HG03521 (cell line): ENCODE results near the gene ZNF740.

Experiments used
- ATAC-seq: cut with Tn5 transposase; IDR thresholded peaks from one replicate; pipeline ENCODE4 v1.9.1; 2021; ENCODE audit warnings: mild to moderate bottlenecking, moderate library complexity; ENCODE audit not compliant: unreplicated experiment

Gene ZNF740

DNA sequence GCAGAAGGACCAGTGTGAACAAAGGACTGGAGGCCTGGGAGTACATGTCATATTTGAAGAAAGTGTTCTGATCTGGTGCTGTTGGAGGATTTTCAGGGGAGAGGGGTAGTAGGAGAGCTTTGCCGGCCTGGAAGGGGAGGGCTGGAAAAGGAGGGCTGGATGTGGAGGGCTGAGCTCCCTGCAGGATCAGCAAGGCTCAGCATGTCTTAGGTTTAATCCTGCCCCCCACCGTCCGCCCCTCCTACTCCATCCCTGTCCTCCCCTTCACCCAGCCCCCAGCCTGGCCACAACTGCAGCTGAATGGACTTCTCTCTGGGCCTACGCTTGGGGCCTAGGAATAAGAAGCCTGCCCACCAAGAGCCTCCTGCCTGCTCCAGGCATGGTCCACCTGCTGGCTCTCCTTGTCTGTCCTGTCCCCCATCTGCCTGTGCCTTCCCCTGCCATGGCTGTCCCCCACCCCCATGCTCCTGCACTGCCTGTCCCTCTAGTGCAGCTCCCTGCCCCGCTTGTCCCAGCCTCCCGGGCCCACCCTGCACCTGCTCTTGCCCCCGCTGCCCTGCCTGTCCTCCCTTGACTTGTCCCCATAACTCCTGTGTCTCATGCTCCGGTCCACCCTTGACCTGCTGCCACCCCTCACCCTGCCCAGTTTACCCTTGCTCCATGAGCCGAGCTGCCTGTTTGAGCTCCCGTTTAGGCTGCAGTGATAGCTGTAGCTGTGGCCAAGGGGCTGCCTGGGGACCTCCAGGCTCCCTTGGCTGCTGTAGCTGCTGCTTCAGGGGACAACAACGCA lies 61.3 kb downstream of the ZNF740 start:
- no peak for ATAC-seq

DNA sequence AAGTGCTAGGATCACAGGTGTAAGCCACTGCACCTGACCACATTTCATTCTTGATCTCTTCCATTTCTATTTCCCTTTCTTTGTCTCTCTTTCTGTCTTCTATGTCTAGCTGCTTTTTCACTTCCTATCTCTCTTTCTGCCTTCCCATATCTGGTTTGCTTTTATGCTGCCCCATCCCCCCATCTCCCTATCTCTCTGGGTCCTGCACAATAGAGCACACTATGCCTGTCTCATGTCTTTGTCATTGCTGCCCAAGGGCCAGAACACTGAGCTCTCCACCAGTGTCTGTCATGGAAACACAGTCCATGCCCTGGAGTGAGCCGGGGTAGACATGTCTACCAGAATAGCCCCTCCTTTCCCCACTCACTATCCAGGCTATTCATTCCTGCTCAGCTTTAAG lies 63.8 kb downstream of the ZNF740 start:
- no peak for ATAC-seq
